Measurements from ENCODE around the gene GRM7. TPM values are rescaled to one million over a fixed set of nuclear protein-coding genes. Genes with fewer than 3 reads are reported as not detected.

Gene GRM7
- total RNA-seq, 2 experiments from 2014 or later, result not detected

DNA sequence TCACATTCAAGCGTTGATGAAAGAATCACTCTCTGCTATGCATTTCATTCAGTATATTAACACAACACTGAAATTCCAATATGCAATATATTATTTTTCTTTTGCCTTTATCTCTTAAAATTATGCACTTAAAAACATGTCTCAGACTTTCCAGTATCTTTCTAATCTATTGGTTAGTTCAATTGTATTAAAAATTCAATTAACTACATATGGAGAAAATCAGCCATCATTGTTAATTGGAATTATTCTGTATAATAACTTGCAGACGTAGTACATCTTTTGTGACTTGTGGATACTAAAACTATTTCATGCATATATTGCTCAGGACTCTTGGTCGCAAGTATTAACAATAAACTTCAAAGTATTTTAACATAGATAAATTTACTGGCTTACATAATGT, 715.6 kb downstream of the GRM7 start:
- H3K4me2 ChIP-seq (ENCODE audit: low read length), result no peak overlapping the region
- no peak overlapping the region for H3K4me3 ChIP-seq (ENCODE audit: low read depth, low read length, poor library complexity, severe bottlenecking)
- H3K36me3 ChIP-seq (ENCODE audit: insufficient read depth, low read length), result no peaks in the 10 kb centered on the region
- no peak overlapping the region for H2AFZ ChIP-seq (ENCODE audit: low read length)
- H3K79me2 ChIP-seq (ENCODE audit: insufficient read depth, low read depth, low read length), result no peaks in the 10 kb centered on the region
- no peaks in the 10 kb centered on the region for H3K4me1 ChIP-seq (ENCODE audit: insufficient read depth, low read length, poor library complexity, severe bottlenecking)
- H3K9me2 ChIP-seq (ENCODE audit: insufficient read depth, low read length), result no peaks in the 10 kb centered on the region
- intact Hi-C loops (cut with micrococcal nuclease; ENCODE audit: unreplicated experiment), result no loop called here
- POLR2A ChIA-PET, result no interaction called here
- CTCF ChIA-PET (ENCODE audit: unreplicated experiment), result no interaction called here
- H4K20me1 ChIP-seq (ENCODE audit: insufficient read depth, low read length), result no peaks in the 10 kb centered on the region
- no peaks in the 10 kb centered on the region for H3K9me3 ChIP-seq (ENCODE audit: low read length)
- no peak overlapping the region for H3K27ac ChIP-seq (ENCODE audit: low read depth, low read length, poor library complexity, severe bottlenecking)
- no peak for TF ChIP-seq EZH2phosphoT487 (IDR thresholded peaks at IDR 0.05; ENCODE audit: borderline replicate concordance, low read depth, low read length)
- TF ChIP-seq, protein P1, sequence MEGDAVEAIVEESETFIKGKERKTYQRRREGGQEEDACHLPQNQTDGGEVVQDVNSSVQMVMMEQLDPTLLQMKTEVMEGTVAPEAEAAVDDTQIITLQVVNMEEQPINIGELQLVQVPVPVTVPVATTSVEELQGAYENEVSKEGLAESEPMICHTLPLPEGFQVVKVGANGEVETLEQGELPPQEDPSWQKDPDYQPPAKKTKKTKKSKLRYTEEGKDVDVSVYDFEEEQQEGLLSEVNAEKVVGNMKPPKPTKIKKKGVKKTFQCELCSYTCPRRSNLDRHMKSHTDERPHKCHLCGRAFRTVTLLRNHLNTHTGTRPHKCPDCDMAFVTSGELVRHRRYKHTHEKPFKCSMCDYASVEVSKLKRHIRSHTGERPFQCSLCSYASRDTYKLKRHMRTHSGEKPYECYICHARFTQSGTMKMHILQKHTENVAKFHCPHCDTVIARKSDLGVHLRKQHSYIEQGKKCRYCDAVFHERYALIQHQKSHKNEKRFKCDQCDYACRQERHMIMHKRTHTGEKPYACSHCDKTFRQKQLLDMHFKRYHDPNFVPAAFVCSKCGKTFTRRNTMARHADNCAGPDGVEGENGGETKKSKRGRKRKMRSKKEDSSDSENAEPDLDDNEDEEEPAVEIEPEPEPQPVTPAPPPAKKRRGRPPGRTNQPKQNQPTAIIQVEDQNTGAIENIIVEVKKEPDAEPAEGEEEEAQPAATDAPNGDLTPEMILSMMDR (conservative IDR thresholded peaks at IDR 0.05; ENCODE audit: low read length), result no peak
- no TSS peak for BruUV-seq (replicated peaks)
- no peak for DNase-seq (ENCODE audit: low spot score)

DNA sequence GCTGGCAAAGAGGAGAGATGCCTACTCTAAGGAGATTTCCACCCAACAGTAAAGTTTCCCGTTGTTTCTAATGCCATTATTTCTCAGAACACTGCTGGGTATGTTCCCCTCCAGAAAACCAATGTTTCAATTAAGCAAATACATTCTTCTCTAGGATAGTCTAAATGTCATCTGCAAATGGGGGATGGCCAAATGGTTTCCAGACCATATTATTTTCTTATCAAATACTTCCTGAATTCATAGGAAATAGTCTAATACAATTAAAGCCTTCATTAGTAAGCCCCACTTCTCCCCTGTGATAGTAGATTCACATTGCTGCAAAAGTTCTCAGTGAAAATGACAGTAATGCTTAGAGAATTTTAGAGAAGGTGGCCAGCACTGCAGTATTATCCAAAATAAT, 716.6 kb downstream of the GRM7 start:
- Histone ChIP-seq H3K36me3 (ENCODE audit: insufficient read depth, low read length) (no peaks in the 10 kb centered on the region), H3K79me2 (ENCODE audit: insufficient read depth, low read depth, low read length) (no peaks in the 10 kb centered on the region), H4K20me1 (ENCODE audit: insufficient read depth, low read length) (no peaks in the 10 kb centered on the region), H2AFZ (ENCODE audit: low read length) (no peak overlapping the region), H3K9me3 (ENCODE audit: low read length) (no peaks in the 10 kb centered on the region), H3K27ac (ENCODE audit: low read depth, low read length, poor library complexity, severe bottlenecking) (no peak overlapping the region), H3K9me2 (ENCODE audit: insufficient read depth, low read length) (no peaks in the 10 kb centered on the region), H3K4me3 (ENCODE audit: low read depth, low read length, poor library complexity, severe bottlenecking) (no peak overlapping the region), H3K4me1 (ENCODE audit: insufficient read depth, low read length, poor library complexity, severe bottlenecking) (no peaks in the 10 kb centered on the region), H3K4me2 (ENCODE audit: low read length) (no peak overlapping the region)
- TF ChIP-seq EZH2phosphoT487 (IDR thresholded peaks at IDR 0.05; ENCODE audit: borderline replicate concordance, low read depth, low read length), result no peak
- TF ChIP-seq, protein P1 (conservative IDR thresholded peaks at IDR 0.05; ENCODE audit: low read length), result no peak
- BruUV-seq (replicated peaks), result no TSS peak
- ChIA-PET POLR2A (no interaction called here), CTCF (ENCODE audit: unreplicated experiment) (no interaction called here)
- intact Hi-C loops (cut with micrococcal nuclease; ENCODE audit: unreplicated experiment), result no loop called here
- DNase-seq (ENCODE audit: low spot score), result no peak

DNA sequence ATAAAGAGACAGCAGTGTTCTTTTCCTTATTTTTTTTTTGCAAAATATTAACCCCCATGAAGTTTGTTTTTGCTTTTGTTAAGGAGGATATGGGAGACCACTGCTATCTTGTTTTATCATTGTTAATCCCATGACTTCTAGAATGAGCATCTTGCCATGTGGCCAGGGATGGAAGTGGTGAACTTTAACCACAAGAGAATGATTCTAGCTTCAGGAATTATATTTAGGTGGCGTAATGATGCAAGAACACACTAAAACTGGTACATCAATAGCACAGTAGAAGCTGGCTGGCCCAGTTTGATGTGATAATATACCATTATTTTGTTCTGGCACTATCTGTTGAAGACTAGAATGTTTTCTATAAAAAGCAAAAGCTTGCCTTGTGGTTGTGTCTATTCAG, 720.9 kb downstream of the GRM7 start:
- Histone ChIP-seq H3K4me1 (ENCODE audit: insufficient read depth, low read length, poor library complexity, severe bottlenecking) (no peaks in the 10 kb centered on the region), H3K27ac (ENCODE audit: low read depth, low read length, poor library complexity, severe bottlenecking) (no peak overlapping the region), H3K4me2 (ENCODE audit: low read length) (no peak overlapping the region), H3K9me3 (ENCODE audit: low read length) (no peaks in the 10 kb centered on the region), H3K9me2 (ENCODE audit: insufficient read depth, low read length) (no peaks in the 10 kb centered on the region), H3K36me3 (ENCODE audit: insufficient read depth, low read length) (no peaks in the 10 kb centered on the region), H3K4me3 (ENCODE audit: low read depth, low read length, poor library complexity, severe bottlenecking) (no peak overlapping the region), H4K20me1 (ENCODE audit: insufficient read depth, low read length) (no peaks in the 10 kb centered on the region), H3K79me2 (ENCODE audit: insufficient read depth, low read depth, low read length) (no peaks in the 10 kb centered on the region), H2AFZ (ENCODE audit: low read length) (no peak overlapping the region)
- BruUV-seq (replicated peaks), result no TSS peak
- no peak for DNase-seq (ENCODE audit: low spot score)
- ChIA-PET CTCF (ENCODE audit: unreplicated experiment) (no interaction called here), POLR2A (no interaction called here)
- intact Hi-C loops (cut with micrococcal nuclease; ENCODE audit: unreplicated experiment), result no loop called here
- TF ChIP-seq, protein P1 (conservative IDR thresholded peaks at IDR 0.05; ENCODE audit: low read length), result no peak
- no peak for TF ChIP-seq EZH2phosphoT487 (IDR thresholded peaks at IDR 0.05; ENCODE audit: borderline replicate concordance, low read depth, low read length)
